Measurements from ENCODE around the gene UCN2.

DNA sequence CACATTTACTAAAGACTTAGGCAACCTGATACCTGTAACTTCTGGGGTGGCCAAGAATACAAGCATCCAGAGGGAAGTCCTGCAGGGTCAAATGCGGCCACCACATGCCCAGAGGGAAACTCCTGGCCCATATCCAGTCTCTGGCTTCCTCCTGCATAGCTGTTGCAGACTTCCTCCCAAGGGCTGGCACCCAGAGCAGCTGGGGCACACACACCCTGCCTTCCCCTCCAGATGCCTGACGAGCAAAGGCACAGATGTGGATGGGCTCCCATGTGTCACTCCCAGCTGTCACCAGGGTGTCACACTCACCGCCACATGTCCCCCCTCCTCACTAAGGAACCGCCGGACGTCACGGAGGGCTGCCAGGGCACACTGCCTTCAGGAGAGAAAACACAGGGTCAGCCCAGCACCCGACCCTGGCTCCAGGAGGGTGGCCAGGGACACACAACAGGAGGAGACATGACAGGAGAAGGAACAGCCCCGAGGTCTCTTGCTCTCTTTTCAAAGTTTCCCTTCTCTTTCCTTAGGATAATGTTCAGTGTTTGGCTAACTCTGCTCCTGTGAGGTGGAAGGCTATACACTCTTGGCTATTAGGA is 20.2 kb downstream of the UCN2 start:
- TF ChIP-seq CTCF (conservative IDR thresholded peaks at IDR 0.05) (no peak), ZFX (IDR thresholded peaks at IDR 0.05) (no peak)
